Sigmoid colon (tissue), 4 donors: ENCODE results near the gene KRTAP16-1.

Source experiments
- CTCF ChIP-seq, 4 experiments: fragments of 450-650 bp in 3 of 4; fragments of 200-600 bp in 1 of 4; IDR thresholded peaks; one replicate each; pipeline ENCODE4 v1.5.1; 2016 to 2019; ENCODE audit warnings: antibody characterized with exemption in 4 of 4, mild to moderate bottlenecking in 3 of 4, moderate library complexity in 2 of 4
- EP300 ChIP-seq, 4 donors: sonication (generic); formaldehyde crosslinking; IDR thresholded peaks; one replicate each; pipeline ENCODE4 v1.6.1; 2017; ENCODE audit warnings: antibody characterized with exemption in 4 of 4
- POLR2A ChIP-seq, 2 donors: fragments of 450-650 bp; IDR thresholded peaks; one replicate each; pipeline ENCODE4 v1.6.1; 2016; ENCODE audit warnings: antibody characterized with exemption in 2 of 2, mild to moderate bottlenecking in 2 of 2, moderate library complexity in 2 of 2
- POLR2AphosphoS5 ChIP-seq, 4 donors: sonication (generic); formaldehyde crosslinking; IDR thresholded peaks; one replicate each; pipeline ENCODE4 v1.6.1; 2017; ENCODE audit warnings: antibody characterized with exemption in 4 of 4

DNA sequence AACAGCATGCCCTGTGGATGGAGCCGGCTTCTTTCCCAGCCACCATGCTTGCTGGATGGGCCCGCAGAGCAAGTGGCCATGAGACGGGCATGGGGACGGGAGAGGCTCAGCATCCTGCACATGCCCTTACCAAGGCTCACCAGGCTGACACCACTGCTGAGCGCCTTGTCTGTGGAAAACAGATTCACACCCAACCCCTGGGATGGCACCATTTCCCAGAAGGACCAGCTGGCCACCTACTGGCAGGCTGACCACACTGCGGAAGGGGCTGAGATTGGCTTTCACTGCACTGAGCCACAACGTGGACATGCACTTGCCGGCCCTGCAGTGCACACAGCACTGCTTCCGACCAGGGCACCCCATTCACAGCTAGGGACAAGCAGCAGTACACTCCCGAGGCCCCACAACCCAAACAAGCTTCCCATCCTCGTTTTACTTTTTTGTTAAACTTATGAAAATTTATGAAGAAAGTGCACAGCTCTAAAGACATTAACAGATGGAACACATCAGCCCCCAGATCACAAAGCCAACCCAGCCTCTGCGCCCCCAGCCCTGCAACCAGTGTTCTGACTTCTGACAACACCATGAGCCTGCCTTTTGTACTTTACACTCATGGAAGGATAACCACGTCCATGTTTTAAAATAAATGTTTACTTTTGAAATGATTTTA lies 20.3 kb upstream of the KRTAP16-1 start:
- TF ChIP-seq POLR2AphosphoS5 (IDR thresholded peaks at IDR 0.05) (no peak), CTCF (IDR thresholded peaks at IDR 0.05) (peak in 1 of 4 experiments; percentile 34), POLR2A (IDR thresholded peaks at IDR 0.05) (no peak), EP300 (IDR thresholded peaks at IDR 0.05) (no peak)
